B cell (primary cell): Measurements from ENCODE around the gene KISS1.

ENCODE experiments used
- CTCF ChIP-seq: fragments of 200-600 bp; IDR thresholded peaks from one replicate; pipeline ENCODE4 v1.8.0; 2022; ENCODE audit warnings: antibody characterized with exemption, mild to moderate bottlenecking
- EZH2 ChIP-seq: IDR thresholded peaks from 2 replicates; pipeline ENCODE4 v1.6.1; 2012; ENCODE audit warnings: borderline replicate concordance, low read depth, mild to moderate bottlenecking, moderate library complexity, low read length; ENCODE audit not compliant: insufficient read depth, poor library complexity, severe bottlenecking

GRCh38 chr1:204241914-204242313 lies 45.6 kb upstream of the KISS1 start:
- TF ChIP-seq CTCF = no peak
- TF ChIP-seq EZH2 = no peak
